NCI-H2196 treated with DMSO at 0.1 percent for 48 hours (cell line): Measurements from ENCODE around the gene FAM120C.

Experiments used
- DNase-seq: peaks from one replicate; lab custom pipeline; 2025; ENCODE audit not compliant: unreplicated experiment; lab: John Stamatoyannopoulos, UW

The FAM120C gene, protein sequence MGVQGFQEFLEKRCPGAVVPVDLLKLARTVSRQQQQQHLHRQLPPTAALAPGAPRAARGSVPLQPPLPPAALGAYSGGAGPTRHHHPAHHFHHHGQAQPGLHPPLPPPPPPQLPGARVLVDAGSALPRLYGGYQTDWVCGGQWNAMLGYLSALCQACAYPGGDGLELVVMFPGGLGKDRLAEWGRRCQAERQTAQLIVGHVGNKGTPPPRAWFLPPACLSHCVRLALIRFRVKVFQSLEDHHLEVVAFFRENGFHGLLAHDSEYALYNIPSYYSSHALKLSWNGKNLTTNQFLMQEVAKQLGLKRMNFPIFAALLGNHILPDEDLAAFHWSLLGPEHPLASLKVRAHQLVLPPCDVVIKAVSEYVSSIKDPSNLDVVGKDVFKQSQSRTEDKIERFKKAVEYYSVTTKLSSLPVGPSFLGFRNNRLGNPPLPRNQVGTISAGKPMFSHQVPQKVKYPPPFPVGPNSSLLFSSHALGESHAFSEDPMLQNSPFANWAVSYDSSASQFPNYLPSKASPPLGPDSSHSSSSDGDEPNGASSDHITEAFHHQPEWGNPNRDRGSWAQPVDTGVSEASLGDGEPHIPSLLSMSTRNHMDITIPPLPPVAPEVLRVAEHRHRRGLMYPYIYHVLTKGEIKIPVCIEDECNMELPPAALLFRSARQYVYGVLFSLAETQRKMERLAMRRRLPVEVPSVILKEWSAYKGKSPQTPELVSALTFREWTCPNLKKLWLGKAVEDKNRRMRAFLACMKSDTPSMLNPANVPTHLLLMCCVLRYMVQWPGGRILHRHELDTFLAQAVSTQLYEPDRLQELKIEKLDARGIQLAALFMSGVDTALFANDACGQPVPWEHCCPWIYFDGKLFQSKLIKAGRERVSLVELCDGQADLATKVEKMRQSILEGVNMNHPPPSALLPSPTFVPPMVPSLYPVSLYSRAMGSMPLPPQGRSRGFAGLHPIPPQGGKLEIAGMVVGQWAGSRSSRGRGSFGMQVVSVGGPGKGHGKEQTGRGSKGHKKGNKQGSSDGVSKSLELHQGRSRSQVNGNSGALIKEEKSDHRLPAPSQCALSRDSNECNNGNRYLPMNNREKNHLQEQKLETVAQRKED

DNA sequence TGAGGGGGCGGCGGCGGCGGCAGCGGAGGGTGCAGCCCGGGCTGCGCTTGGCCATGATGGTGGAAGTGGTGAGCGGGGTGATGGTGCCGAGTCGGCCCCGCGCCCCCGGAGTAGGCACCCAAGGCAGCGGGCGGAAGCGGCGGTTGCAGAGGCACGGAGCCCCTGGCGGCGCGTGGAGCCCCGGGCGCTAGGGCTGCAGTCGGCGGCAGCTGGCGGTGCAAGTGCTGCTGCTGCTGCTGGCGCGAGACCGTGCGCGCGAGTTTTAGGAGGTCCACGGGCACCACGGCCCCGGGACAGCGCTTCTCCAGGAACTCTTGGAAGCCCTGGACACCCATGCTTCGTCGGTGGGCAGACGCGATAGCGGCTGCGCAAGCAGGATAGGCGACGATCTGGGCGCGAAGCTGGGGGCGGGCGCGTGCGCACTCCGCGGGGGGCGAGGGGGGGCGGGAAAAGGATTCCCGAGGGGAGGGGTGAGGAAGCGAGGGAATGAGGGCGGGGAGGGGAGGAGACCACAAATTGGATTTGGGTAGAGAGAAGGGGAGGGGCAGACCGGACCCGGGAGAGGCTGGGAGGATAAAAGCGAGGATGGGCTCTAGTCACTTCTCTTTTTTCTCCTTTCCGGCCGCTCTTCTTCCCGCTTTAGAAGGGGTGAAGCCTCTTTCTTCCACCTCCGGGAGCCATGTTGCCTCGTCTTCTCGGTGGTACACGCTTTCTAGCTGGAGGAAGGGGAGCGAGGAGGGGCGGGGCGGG lies at the start of gene FAM120C:
TSS of gene FAM120C (minus strand) at position 391 of the 750 bp plus-strand sequence. CDS start at position 335, 56 bp downstream.
- DNase-seq = peak; percentile 53

DNA sequence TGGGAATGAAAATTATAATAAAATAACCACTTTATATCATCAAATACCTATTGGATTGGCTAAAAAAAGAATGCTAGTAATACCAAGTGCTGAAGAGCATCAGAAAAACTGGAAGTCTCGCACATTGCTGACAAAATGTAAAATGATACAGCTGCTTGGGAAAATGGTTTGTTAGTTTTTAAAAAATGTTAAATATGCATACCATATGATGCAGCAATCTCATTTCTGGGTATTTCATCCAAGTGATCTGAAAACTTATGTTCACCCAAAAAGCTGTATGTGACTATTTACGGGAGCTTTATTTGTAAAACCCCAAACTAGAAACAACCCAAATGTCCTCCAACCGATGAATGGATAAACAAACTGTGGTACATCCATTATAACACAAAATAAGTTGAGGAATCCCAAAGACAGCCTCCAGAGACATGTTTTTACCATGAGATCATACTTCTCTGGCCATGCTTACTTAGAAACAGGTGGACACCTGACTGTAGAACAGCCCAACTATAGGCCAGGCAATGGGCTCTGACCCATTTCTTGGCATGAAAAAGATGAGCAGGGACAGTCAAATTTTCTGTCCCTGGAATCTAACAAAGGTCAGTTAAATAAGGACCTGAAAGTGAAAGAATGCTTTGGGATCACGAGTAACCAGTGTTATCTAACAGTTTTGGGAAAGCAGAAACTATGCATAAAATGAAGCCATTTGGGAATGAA lies 47.5 kb upstream of the FAM120C start:
- no peak for DNase-seq

DNA sequence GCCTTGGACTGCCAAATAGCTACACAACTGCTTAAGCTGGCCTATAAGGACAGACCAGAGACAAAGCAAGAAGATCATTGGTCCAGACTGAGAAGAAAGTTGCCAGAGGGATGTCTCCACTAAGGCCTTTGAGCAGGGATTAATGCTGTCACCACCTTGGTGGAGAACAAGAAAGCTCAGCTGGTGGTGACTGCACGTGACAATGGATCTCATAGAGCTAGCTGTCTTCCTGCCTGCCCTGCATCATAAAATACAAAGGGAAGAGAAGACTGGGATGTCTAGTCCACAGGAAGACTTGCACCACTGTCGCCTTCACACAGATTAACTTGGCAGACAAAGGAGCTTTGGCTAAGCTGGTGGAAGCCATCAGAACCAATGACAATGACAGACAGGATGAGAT lies 40.5 kb upstream of the FAM120C start:
- DNase-seq = no peak

DNA sequence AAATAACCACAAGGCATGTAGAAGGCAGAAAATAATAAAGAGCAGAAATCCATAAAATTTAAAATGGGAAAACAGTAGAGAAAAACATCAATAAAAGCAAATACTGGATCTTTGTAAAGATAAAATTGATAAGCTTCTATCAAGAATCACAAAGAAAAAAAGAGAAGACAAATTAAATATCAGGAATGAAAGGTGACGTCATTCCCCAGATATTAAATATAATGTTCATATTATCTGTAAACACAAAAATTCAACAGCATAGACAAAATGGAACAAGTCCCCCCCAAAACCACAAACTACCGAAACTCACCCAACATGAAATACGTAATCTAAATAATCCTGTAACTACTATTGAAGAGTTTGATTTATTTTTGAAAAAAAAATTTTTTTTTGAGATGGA lies 30.5 kb upstream of the FAM120C start:
- DNase-seq = no peak

DNA sequence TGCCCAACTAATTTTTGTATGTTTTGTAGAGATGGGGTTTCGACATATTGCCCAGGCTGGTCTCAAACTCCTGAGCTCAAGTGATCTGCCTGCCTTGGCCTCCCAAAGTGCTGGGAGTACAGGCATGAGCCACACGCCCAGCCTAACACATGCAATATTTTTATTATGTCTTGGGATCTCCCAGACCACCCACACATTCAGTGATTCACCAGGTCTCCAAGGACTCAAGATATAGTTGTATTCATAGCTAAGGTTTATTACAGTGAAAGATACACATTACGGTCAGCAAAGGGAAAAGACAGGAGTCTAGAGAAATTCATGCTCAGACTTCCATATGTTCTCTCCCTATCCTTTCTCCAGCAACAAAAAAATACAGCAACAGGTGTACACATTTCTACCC lies 25.5 kb upstream of the FAM120C start:
- no peak for DNase-seq

DNA sequence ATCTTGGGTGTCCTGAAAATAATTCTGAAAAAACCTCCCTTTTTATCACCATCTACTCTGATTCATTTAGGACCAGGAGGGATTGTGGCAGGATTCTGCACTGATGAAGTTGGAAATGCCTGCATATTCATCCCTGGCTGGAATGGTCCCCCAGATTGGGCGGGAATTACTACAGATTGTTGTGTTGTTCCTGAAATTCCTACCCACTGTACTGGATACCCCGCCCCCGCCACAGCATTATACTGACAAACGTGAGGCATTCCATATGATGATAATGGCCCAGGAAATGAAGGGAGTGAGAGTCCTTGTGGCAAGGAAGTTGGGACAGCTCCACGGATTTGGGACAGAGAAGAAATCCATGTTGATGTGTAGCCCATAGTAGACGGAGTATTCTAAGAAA lies 15.2 kb upstream of the FAM120C start:
- DNase-seq = no peak

DNA sequence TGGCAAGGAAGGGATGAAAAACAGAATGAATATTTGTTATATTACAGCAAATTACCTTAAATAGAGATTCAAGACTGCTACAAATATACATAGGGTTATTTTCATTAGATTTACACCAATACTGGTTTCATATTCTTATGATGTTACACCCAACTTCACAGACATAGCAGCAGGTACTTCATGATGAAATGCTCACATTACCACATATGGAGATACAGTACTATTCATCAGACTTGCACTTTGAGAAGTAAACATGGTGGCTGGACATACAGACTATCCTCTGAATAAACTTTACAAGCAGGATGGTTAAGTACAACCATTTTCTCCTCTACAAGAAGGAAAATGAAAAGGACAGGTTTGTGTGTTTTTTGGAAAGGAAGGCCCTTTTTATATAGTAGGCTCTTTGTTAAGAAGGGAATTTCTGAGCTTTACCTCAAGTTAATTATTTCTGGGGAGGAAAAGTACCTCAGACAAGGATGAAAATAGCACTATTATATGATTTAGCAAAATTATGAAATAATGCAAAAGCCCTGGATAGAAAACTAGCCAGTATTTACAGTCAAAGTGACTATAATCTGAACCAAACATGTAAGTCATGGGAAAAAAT lies 12.0 kb upstream of the FAM120C start:
- no peak for DNase-seq

DNA sequence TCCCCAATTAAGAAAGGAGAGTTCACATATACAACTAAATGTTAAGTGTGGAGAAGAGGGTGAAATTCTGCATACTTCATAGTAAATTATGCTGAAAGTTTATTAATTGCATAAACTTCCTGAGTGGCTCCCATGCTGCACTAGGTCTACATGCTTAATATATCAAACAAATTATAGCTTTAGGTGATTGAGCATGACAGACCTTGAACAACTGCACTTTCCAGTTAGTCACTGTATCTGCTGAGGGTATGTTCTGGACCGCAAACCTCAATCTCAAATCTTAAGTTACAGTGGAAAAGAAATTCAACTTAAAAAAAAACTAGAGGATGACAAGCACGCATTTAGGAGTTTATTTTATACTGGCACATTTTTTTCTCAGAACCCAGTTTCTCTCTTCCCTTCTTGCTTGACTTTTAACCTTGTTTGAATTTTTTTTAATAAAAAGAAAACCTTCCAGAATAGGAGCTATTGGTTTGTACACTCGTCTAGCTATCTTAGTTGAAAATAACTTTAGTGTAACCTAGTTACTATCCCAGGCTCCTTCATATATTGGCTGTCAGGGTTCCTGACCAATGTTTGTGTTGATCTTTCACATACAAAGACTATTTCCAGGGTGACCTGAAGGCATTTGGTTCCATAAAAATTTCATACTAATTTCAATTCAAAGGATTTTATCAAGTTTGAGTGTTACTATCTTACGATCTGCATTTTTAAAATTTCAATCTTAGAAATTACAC lies 10.2 kb upstream of the FAM120C start:
- no peak for DNase-seq

DNA sequence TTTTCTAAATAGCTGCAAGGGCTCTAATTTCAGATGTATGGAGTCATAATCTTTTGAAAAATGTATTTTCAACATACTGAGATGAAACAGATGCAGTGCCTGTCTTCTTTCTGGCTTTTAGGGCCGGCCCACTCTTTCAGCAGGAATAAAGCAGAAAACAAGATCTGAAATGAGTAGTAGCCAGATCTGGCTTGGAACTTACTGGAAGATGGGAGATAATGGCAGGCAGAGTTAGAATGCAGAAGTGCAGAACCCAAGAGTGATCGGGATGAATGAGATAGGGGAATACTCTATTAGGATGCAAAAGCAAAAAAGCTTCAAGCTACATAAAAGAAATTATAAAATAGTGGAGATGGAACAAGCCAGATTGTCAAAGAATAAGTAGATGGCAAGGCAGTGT lies 1.4 kb upstream of the FAM120C start:
- DNase-seq = no peak

DNA sequence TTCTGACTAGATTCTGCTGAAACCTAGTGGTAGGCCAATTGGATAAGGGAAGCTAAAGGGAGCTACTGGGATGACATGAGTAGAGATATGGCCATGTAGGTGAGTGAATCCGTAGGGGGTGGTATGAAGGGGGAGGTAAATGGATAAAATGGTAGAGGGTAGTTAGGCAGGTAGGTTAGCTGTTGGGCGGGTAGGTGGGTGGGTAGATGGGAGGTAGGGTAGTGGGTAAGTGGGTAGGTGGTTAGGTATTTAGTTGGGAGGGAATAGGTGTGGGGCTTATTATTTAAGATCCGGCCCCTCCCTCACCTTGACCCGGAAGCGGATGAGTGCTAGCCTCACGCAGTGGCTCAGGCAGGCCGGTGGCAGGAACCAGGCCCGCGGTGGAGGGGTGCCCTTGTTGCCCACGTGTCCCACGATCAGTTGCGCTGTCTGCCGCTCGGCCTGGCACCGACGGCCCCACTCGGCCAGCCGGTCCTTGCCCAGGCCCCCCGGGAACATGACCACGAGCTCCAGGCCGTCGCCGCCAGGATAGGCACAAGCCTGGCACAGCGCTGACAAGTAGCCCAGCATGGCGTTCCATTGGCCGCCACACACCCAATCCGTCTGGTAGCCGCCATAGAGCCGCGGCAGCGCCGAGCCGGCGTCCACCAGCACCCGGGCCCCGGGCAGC lies 725 bp downstream of the FAM120C start:
- peak; percentile 3 for DNase-seq

DNA sequence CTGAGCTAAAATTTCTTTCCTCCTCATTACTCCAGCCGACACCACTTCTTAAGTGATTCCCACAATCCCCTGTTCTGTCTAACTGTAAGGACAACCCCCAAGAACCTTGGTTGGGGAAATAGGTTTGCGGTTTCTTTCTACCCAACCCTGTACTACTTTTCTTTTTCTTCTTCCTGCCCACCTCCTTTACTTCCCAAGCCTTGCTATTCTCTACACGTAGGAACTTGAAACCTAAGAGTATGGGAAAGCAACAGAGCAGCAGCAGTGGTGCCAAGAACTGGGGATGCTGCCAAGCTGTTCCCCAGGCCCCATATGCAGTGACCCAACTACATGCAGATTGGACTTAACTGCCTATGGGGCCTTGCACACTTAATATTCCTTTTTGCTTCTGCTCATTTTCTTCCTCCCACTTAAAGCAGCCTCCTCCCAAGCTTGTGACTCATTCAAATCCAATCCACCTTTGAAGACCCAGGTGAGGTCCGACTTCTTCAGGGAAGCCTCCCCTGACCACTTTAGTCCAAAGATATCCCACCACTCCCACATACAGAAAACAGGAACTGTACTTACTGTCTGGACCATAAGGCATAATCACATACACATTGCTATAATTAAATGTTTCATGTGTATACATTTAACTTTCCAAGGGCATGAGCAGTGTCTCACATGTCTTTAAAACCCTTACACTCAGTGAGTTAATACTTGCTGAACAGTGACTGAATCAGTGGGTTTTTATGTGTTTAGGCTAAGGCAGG lies 1.7 kb downstream of the FAM120C start:
- no peak for DNase-seq

DNA sequence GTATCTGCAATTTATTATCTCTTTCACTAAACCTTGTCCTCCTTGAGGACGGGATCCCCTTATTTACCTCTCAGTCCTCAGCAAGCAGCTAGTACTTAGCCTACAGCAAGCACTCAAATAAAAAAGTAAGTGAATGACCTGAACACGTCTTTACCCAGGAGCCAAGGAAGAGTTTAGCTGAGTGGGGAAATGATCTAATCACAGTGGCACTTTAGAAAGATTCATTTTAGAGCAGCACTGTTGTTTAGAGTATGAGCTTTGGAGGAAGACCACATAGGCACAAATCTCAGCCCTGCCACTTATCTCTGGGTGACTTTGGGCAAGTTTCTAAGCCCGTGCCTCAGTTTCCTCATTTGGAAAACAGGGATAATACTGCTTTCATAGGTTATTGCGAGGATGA lies 2.7 kb downstream of the FAM120C start:
- no peak for DNase-seq

DNA sequence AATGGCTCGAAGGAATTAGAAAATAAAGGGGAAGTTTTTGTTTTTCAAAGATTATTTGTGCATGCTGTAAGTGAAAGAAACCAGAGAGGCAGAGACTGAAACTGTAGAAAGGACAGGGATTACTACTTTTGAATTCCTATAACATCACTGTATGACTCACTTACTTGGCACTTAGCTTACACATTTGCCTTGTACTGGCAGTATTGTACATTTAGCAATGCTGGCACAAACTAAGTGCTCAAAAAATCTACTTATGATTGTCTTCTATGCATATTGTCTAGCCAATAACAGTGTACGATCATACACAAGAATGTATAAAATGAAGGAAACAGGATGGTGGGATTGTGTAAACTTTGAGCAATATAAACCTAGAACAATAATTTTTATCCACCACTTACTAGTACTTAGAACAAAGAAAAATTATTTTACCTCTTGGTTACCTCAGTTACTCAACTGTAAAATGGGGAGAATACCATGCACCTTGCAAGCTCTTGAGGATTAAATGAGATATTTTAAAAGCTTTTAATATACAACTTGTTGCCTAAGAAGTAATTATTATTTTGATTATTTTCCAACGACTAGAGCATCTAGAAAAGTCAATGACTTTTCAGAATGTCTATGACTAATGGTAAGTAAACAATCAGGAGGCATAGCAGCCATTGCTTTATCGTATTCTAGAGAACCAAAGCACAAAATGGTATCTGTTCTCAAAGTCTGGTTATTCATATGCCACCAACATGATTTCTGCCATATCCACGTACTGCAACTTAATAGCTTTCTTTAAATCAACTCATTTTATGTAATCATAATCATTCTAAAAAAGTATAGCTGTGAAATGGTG lies 4.7 kb downstream of the FAM120C start:
- no peak for DNase-seq

DNA sequence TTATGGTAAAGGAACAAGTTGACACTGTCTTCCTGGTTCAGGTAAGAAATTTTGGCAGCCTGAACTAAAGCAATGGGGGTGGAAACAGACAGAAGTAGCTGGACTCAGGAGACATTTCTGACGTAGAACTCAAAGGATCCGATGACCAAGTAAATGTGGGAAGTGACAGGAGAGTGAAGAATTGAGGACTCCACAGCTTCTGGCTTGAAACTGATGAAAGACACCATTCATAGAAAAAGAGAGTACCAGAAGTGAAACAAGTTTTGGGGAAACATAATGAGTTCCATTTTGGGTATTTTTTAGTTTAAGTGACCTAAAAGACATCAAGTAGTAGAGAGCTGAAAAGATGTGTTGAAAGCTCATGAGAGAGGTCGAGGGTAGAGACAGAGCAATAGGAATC lies 5.7 kb downstream of the FAM120C start:
- DNase-seq = no peak

DNA sequence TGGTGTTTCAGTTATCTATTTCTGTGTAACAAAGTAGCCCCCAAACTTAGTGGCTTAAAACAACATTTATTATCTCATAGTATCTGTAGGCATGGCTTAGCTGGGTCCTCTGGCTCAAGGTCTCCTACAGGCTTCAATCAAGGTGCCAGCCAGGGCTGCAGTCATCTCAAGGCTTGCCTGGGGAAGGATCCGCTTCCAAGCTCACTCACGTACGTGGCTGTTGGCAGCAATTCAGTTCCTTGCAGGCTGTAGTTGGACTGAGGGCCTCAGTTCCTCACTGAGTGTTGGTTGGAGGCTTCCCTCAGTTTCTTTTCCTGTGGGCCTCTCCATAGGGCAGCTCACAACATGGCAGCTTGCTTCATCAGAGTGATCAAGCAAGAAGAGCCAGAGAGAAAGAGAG lies 9.3 kb downstream of the FAM120C start:
- no peak for DNase-seq

DNA sequence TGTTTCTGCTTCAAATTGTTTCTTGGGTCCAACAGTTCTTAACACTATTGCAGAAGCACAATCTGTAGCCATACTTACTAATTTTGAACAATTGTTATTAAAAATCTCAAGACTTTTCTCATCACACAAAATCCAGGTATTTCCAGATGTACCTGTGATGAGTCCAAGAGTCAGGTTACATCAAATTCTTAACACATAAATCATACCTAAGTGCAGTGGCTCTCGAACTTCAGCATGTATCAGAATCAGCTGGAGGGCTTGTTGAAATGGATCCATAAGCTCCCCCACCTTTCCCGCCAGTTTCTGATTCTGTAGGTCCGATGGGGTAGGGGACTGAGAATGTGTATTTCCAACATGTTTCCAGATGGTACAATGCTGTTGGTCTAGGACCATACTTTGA lies 10.6 kb downstream of the FAM120C start:
- DNase-seq = no peak
